HL-60 (cell line): Measurements from ENCODE around the gene LARP4B.
A peak's percentile ranks its signal among the peaks of the same experiment; 100 is the strongest.

ENCODE experiments used
- DNase-seq, 2 experiments: peaks; one replicate each; pipeline ENCODE4 v3.0.0-alpha.2; 2010 to 2020; ENCODE audit warnings: low read depth in 1 of 2, low spot score in 1 of 2
- H3K27ac ChIP-seq: fragments of 250-450 bp; sonication (Bioruptor Pico); replicated peaks from 2 replicates; pipeline ENCODE4 v1.5.1; 2020; ENCODE audit warnings: mild to moderate bottlenecking, moderate library complexity
- H3K27me3 ChIP-seq: fragments of 250-450 bp; sonication (Bioruptor Pico); 2 replicates; pipeline ENCODE4 v1.5.1; 2021; ENCODE audit warnings: mild to moderate bottlenecking, moderate library complexity; ENCODE audit not compliant: insufficient read depth, poor library complexity, severe bottlenecking
- H3K4me3 ChIP-seq: replicated peaks from 2 replicates; pipeline ENCODE4 v1.5.1; 2011; ENCODE audit warnings: mild to moderate bottlenecking, control low read depth, low read length; ENCODE audit not compliant: insufficient read depth
- GABPA ChIP-seq: IDR thresholded peaks from 2 replicates; pipeline ENCODE4 v1.6.1; 2012; ENCODE audit warnings: low read depth
- POLR2AphosphoS5 ChIP-seq: IDR thresholded peaks from 2 replicates; pipeline ENCODE4 v1.6.1; 2012; ENCODE audit warnings: low read depth
- SPI1 ChIP-seq: IDR thresholded peaks from 2 replicates; pipeline ENCODE4 v1.6.1; 2012; ENCODE audit warnings: low read depth, mild to moderate bottlenecking, borderline replicate concordance
- TF ChIP-seq, protein P1 (sequence below): IDR thresholded peaks from one replicate; pipeline ENCODE4 v1.5.1; 2011; ENCODE audit warnings: low read length, control low read depth, inconsistent platforms; ENCODE audit not compliant: insufficient read depth
- TF ChIP-seq, protein P2 (sequence below): IDR thresholded peaks from 2 replicates; pipeline ENCODE4 v1.6.1; 2012; ENCODE audit warnings: low read depth; ENCODE audit not compliant: insufficient replicate concordance

The LARP4B gene

DNA sequence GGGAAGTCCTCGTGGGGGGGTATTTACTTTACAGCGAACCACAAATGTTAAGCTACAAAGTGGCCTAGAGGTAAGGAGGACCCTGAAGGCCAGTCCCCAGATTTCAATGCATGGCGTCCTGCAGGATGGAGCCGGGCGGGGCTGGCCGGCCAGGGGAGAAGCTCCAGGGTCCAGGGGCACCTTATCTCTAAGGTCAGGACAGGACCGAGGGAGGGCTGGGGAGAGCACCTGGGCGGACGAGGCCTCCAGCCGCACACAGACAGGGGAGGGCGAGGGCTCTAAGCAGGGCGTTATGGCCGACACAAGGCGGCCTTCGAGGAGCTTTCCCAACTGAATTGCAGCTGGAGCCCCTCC lies 145.7 kb downstream of the LARP4B start:
- Histone ChIP-seq H3K27ac (no peak overlapping the region), H3K27me3 (no peaks in the 10 kb centered on the region), H3K4me3 (no peak overlapping the region)
- TF ChIP-seq GABPA: no peak
- TF ChIP-seq, protein P1, sequence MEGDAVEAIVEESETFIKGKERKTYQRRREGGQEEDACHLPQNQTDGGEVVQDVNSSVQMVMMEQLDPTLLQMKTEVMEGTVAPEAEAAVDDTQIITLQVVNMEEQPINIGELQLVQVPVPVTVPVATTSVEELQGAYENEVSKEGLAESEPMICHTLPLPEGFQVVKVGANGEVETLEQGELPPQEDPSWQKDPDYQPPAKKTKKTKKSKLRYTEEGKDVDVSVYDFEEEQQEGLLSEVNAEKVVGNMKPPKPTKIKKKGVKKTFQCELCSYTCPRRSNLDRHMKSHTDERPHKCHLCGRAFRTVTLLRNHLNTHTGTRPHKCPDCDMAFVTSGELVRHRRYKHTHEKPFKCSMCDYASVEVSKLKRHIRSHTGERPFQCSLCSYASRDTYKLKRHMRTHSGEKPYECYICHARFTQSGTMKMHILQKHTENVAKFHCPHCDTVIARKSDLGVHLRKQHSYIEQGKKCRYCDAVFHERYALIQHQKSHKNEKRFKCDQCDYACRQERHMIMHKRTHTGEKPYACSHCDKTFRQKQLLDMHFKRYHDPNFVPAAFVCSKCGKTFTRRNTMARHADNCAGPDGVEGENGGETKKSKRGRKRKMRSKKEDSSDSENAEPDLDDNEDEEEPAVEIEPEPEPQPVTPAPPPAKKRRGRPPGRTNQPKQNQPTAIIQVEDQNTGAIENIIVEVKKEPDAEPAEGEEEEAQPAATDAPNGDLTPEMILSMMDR: no peak
- TF ChIP-seq POLR2AphosphoS5: no peak
- TF ChIP-seq SPI1: no peak
- TF ChIP-seq, protein P2, sequence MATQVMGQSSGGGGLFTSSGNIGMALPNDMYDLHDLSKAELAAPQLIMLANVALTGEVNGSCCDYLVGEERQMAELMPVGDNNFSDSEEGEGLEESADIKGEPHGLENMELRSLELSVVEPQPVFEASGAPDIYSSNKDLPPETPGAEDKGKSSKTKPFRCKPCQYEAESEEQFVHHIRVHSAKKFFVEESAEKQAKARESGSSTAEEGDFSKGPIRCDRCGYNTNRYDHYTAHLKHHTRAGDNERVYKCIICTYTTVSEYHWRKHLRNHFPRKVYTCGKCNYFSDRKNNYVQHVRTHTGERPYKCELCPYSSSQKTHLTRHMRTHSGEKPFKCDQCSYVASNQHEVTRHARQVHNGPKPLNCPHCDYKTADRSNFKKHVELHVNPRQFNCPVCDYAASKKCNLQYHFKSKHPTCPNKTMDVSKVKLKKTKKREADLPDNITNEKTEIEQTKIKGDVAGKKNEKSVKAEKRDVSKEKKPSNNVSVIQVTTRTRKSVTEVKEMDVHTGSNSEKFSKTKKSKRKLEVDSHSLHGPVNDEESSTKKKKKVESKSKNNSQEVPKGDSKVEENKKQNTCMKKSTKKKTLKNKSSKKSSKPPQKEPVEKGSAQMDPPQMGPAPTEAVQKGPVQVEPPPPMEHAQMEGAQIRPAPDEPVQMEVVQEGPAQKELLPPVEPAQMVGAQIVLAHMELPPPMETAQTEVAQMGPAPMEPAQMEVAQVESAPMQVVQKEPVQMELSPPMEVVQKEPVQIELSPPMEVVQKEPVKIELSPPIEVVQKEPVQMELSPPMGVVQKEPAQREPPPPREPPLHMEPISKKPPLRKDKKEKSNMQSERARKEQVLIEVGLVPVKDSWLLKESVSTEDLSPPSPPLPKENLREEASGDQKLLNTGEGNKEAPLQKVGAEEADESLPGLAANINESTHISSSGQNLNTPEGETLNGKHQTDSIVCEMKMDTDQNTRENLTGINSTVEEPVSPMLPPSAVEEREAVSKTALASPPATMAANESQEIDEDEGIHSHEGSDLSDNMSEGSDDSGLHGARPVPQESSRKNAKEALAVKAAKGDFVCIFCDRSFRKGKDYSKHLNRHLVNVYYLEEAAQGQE: no peak
- DNase-seq: no peak

DNA sequence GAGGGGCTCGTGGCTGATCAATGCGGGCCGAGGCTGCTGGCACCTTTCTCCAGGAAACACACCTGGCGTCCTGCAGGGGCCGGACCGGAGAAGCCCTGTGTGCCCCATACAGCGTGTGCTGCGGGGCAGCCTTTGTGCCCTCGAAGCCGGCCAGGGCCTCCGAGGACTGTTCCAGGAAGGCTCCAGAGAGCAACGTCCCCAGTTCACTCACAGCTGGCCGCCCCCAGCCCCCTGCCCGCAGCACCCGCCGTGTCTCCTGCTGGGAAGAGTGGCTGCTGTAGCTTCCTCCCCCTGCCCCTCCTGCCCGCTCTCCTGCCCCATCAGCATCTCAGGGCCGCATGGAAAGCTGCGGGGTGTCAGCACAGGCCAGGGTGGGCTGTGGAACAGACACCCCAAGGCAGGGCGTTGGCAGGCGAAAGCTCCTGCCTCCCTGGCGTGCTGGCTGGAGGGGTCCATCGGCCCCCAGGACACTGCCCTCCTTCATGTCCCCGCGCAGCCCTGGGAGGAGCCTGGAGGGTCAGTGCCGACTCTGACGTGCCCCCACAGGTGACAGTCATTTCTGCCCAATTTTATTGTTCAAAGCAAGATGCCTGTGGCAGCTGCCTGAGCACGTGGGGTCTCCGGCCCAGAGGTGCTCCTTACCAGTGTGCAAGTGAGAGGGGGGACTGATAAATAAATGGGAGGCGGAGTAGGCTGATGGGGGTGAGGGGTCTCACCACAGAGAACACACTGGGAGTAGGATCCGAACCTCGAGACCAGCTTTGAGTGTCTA lies 146.2 kb downstream of the LARP4B start:
- DNase-seq: no peak
- no peak for TF ChIP-seq SPI1
- TF ChIP-seq POLR2AphosphoS5: no peak
- TF ChIP-seq GABPA: no peak
- TF ChIP-seq, protein P2: no peak
- TF ChIP-seq, protein P1: no peak
- no peak overlapping the region for H3K4me3 ChIP-seq
- H3K27ac ChIP-seq: no peak overlapping the region
- no peaks in the 10 kb centered on the region for H3K27me3 ChIP-seq

DNA sequence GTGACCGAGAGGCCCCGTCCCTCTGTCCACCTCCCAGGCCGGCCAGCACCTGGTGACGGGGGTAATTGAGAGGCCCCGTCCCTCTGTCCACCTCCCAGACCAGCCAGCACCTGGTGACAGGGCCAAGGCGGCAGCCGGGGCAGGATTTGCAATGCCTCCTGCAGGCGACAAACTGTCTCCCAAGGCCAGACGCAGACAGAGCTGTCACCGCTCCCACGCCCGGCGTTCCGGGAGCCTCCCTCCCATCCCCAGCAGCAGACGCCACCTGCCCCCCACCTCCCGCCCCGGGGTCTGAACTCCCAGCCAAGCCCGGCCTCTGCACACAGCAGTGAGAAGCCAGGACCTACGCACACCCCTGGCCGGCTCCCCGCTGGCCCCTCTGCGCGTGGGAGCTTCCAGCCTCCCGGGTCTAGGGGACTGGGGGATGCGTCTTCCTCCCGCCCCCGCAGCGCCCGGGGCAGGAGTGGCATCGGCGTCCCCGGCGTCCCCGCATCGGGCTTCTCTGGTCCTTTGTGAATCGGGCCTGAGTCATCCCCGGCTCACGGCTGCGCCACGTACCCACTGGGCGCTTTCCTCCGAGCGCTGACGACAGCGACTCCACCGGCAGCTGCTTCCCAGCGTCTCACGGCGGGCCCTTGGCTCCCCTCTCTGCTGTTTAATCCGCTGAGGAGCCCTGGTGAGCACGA lies 147.0 kb downstream of the LARP4B start:
- Histone ChIP-seq H3K27ac (no peak overlapping the region), H3K27me3 (no peaks in the 10 kb centered on the region), H3K4me3 (no peak overlapping the region)
- no peak for TF ChIP-seq SPI1
- TF ChIP-seq POLR2AphosphoS5: no peak
- TF ChIP-seq, protein P2: no peak
- TF ChIP-seq GABPA: no peak
- TF ChIP-seq, protein P1: no peak
- DNase-seq: peak in 1 of 2 experiments; percentile 9
